HG03354 (cell line): ENCODE data around the gene GARS1.
A peak's percentile ranks its signal among the peaks of the same experiment; 100 is the strongest.
"Not testable (repeated sequence)": the region's sequence is repeated elsewhere in the genome, so short reads cannot be mapped to it uniquely, and the experiment has no call there.

Experiments used
- ATAC-seq: cut with Tn5 transposase; IDR thresholded peaks from one replicate; pipeline ENCODE4 v1.9.1; 2021; ENCODE audit warnings: mild to moderate bottlenecking; ENCODE audit not compliant: unreplicated experiment, poor library complexity, severe bottlenecking

Gene GARS1

GRCh38 chr7:30618080-30618676 is 23.5 kb downstream of the GARS1 start:
- no peak for ATAC-seq

DNA sequence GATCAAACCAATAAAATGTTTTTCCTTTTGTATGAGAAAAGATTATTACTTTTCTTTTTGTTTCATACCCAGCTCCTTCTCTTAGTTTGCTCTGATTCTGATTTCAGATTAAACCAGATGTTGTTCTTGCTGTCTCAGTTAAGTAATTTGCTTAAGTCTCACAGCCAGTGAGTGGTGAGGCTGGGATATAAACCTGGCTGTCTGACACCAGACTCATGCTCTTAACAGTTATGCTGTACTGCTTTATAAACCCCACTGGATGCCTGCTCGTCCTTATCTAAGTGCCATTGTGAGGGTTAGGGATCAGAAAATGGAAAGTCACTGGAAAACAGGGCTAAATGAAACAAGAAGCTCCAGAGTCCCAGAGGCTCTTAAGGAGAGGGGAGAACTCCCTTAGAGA is 24.3 kb downstream of the GARS1 start:
- ATAC-seq = no peak

- no peak for ATAC-seq
Measured at GRCh38 chr7:30625283-30625682, 30.6 kb downstream of the GARS1 start.

- ATAC-seq = no peak
Measured at GRCh38 chr7:30627026-30627425, 32.3 kb downstream of the GARS1 start.

GRCh38 chr7:30630986-30631385 is 36.3 kb downstream of the GARS1 start:
- ATAC-seq = peak; percentile 53

DNA sequence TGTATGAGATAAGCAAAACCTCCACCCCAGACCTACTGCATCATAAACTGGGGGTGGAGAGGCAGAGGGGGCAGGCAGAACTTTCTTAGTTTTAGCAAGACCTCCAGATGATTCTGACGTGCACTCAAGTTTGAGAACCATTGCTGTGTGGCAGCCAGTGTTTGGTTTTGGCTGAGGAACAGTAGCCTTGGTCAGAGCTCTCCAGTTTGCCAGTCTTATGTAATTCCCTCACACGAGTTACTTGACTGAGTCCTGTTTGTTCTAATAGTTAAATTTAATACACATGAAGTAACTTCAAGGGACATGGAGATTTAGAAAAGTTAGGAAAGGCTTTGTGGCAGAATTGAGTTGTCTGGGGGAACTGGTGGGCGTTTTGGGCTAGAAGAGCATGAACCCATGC is 38.5 kb downstream of the GARS1 start:
- ATAC-seq = no peak

- no peak for ATAC-seq
Measured at GRCh38 chr7:30634193-30634626, 39.5 kb downstream of the GARS1 start.

GRCh38 chr7:30634634-30635201 is 40.0 kb downstream of the GARS1 start:
- ATAC-seq = no peak

- no peak for ATAC-seq
Measured at GRCh38 chr7:30635798-30636197, 41.1 kb downstream of the GARS1 start.

GRCh38 chr7:30642322-30642721 is 47.6 kb downstream of the GARS1 start:
- ATAC-seq = not testable (repeated sequence)

DNA sequence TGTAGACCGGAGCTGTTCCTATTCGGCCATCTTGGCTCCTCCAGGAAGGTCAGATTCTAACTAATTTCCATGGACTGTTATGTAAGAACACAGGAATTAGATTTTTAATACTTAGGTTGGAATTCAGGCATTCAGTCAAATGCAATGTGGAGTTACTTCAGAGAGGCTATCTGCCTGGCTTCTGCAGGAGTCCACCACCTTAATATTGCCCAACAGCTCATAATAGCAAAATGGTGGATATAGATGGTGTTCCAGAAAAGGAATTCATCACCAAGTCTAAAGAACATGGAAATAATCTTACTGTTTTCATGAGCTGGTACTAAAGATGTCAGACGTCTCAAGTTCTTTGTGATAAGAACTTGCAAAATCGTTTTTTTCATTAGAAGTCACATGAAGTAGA is 48.1 kb downstream of the GARS1 start:
- ATAC-seq = no peak

DNA sequence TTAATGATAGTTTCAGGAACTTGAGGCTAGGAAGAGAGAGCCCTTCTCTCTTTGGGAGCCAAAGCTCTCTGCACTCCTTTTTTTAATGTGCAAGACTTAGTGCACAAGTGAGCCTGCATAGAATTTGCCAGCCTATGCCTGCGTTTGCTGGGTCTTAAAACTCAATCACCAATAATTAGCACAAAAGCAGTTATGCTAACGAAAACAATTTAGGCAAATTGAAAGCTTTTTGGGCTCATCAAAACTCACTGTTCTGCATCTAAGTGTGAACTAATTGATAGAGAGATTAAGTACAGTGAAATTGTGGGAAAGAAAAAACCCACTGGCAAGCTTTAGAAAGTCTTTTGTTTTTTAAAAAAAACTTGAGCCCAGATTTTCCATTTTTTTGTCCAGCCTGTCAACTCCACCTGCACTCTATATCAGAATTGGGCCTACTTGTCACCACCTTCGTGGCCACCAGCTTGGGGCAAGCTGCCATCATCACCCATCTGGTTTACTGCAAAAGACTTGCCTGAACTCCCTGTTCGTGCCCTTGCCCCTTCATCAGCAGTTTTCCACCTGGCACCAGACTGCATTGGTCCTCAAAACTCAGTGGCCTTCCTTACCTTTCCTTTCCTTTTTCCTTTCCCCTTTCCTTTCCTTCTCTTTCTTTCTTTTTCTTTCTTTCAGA is 49.7 kb downstream of the GARS1 start:
- no peak for ATAC-seq

DNA sequence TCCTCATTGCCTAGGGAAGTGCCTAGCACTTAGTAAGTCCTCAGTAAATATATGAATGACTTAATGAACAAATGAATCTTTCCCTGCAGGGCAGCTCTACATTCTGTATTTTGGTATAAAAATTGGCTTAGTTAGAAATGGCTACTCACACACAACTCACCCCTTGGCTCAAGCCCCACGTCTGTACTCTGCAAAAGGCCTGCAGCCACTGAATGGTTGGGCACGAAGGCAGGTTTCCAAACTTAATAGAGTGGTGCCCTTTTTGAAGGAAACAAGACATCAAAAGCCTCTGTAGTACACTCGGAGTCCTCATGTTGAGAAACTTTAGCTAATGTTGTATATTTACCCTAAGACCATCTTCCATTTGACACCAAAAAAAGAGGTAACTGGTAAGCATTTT is 51.0 kb downstream of the GARS1 start:
- no peak for ATAC-seq

DNA sequence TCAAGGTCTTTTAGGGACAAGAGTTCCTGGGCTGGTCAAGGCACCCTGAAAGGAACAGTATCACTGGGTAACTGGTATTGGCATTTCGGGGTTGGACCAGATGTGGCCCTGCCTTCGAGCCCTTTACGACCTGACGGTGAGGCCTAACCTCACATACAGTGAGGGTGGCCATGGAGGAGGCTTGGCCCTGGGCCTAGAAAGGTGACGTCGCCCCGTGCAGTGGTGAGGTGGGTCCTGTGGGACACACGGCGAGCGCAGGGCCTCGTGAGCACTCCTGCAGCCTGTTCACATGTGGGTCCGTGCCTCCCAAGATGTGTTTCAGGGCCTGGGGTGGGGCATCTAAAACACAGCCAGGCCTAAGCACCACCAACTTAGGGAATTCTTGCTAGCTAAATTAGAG is 51.5 kb downstream of the GARS1 start:
- ATAC-seq = no peak

DNA sequence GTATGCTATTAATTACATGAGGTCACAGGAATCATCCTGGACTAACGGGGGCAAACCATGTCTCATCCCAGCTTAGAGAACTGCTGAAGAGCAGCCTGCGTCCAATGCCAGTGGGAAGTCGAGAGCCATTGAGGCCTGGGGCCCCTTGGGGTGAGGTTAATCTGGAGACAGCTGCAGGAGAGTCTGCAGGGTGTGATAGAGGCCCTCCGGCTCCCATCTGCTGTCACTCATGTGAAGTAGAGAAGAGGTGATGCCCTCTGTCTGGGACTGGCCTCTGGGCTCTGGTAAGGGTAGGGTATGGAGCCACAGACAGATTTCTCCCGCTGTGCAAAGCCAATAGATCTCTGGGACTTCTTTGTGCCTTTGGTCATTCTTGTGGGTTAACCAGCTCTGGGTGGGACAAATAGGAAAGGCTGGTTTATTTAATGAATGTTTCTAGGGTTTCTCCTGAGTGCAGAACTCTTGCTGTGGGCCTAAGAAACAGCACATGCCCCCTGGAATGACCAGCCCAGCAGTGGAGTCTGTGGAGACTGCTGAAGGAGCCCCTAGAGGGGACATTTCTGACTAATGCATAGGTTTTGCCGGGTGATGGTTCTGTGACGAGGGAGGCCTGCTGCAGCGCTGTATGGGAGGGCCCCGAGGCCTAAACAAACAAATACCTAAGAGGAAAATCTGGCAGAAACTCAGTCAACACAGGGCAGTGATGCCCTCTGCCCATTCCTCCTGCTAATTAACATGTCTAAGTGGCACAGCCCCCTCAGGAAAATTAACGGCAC is 53.1 kb downstream of the GARS1 start:
- ATAC-seq = no peak

- no peak for ATAC-seq
Measured at GRCh38 chr7:30648744-30649540, 54.3 kb downstream of the GARS1 start.

DNA sequence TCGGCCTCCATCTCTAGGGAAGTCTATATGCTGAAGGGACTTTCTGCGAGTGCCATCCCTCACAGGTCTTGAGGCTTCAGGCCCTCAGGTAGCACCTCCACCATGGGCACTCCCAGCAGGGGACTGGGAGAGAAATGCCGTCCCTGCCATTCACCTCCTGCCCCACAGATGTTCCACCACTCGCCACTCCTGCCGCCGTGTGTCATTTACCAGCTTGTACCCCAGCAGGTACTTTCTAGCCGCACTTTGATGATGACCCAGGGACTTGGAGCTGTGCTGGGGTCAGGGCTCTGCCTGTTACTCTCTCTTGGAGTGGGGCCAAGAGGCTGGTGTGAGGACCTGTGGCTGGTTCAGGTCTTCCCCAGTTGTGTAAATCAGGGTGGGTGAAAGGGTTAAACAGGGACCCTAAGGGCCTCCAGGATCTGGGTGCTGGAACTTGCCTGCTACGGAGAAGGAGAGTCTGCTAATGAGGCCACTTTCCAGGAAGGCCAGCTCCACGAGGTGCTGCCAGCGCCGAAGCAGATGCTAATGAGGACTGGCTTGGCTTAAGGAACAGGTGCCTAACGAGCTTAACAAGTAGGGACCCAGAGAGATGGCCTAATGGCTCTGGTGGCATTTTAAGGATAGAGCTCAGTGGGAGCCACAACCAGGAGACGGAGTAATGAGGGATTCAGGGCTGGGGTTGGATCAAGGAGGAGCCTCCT is 55.2 kb downstream of the GARS1 start:
- ATAC-seq = no peak

GRCh38 chr7:30650421-30650808 is 55.7 kb downstream of the GARS1 start:
- ATAC-seq = no peak

DNA sequence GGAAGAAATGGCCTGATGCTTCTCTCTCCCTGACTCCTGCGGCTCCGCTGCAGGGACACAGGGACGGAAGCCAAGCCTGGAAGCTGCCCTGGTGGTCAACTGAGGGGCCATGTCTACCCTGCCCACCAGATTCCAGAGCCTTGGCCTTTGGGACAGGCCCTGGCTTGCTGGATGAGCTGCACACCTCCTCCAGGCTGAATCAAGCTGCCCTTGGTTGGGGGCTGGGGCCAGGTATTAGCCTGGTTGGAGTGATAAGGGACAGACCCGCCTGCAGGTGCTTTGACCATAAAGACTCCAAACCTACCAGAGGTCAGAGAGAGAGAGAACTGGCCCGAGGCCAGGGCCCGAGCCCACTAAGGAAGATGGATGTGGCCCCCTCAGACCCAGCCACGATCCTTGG is 57.5 kb downstream of the GARS1 start:
- ATAC-seq = no peak
